ENCODE measurements around the gene TNFAIP8L1.

Gene TNFAIP8L1

GRCh38 chr19:4638828-4639530 lies at the start of gene TNFAIP8L1:
Gene TNFAIP8L1 (plus strand): TSS chr19:4639516. CDS start chr19:4651870, 12,354 bp downstream.
- peak; percentile 97 for DNase-seq (ENCODE audit: low read depth)
- no peak for TF ChIP-seq CTCF (IDR thresholded peaks at IDR 0.05; ENCODE audit: low read length, missing control alignments)
- H3K4me3 ChIP-seq (replicated peaks; ENCODE audit: low read depth, low read length), result peak within 1 kb of the TSS; percentile 95

GRCh38 chr19:4589579-4590410 lies 49.5 kb upstream of the TNFAIP8L1 start:
- TF ChIP-seq CTCF (IDR thresholded peaks at IDR 0.05; ENCODE audit: low read length, missing control alignments), result peak; percentile 47
- no peak for DNase-seq (ENCODE audit: low read depth)
- no peak overlapping the region for H3K4me3 ChIP-seq (replicated peaks; ENCODE audit: low read depth, low read length)

- DNase-seq (ENCODE audit: low read depth), result no peak
- H3K4me3 ChIP-seq (replicated peaks; ENCODE audit: low read depth, low read length), result no peak overlapping the region
- TF ChIP-seq CTCF (IDR thresholded peaks at IDR 0.05; ENCODE audit: low read length, missing control alignments), result no peak
Measured at GRCh38 chr19:4590559-4590958, 48.8 kb upstream of the TNFAIP8L1 start.

GRCh38 chr19:4591320-4591719 lies 48.0 kb upstream of the TNFAIP8L1 start:
- TF ChIP-seq CTCF (IDR thresholded peaks at IDR 0.05; ENCODE audit: low read length, missing control alignments), result no peak
- H3K4me3 ChIP-seq (replicated peaks; ENCODE audit: low read depth, low read length), result no peak overlapping the region
- DNase-seq (ENCODE audit: low read depth), result no peak

GRCh38 chr19:4592445-4592844 lies 46.9 kb upstream of the TNFAIP8L1 start:
- H3K4me3 ChIP-seq (replicated peaks; ENCODE audit: low read depth, low read length), result no peak overlapping the region
- no peak for DNase-seq (ENCODE audit: low read depth)
- TF ChIP-seq CTCF (IDR thresholded peaks at IDR 0.05; ENCODE audit: low read length, missing control alignments), result no peak

- DNase-seq (ENCODE audit: low read depth), result peak; percentile 42
- no peak for TF ChIP-seq CTCF (IDR thresholded peaks at IDR 0.05; ENCODE audit: low read length, missing control alignments)
Measured at GRCh38 chr19:4593409-4593851, 45.9 kb upstream of the TNFAIP8L1 start.

More at GRCh38 chr19:4593409-4593851, 45.9 kb upstream of the TNFAIP8L1 start:
- no peak overlapping the region for H3K4me3 ChIP-seq (replicated peaks; ENCODE audit: low read depth, low read length)

Measured in fibroblast of pulmonary artery (primary cell).